Spinal cord (tissue), 10 donors: Measurements from ENCODE around the gene LHX3. TPM values are rescaled to one million over a fixed set of nuclear protein-coding genes. Genes with fewer than 3 reads are reported as not detected.
"Not testable (repeated sequence)": the region's sequence is repeated elsewhere in the genome, so short reads cannot be mapped to it uniquely, and the experiment has no call there.

Source experiments
- DNase-seq, 6 donors: peaks; one replicate each; pipeline versions ENCODE4 v3.0.0 to v3.0.0-alpha.2; 2013 to 2015; ENCODE audit warnings: low spot score in 6 of 6, low read depth in 4 of 6
- H3K27ac ChIP-seq: one replicate; pipeline ENCODE4 v1.5.1; 2013; ENCODE audit warnings: low read depth, low read length, control low read depth
- H3K27me3 ChIP-seq: one replicate; pipeline ENCODE4 v1.6.1; 2013; ENCODE audit warnings: low read length; ENCODE audit not compliant: control insufficient read depth, insufficient read depth
- H3K36me3 ChIP-seq: one replicate; pipeline ENCODE4 v1.6.1; 2013; ENCODE audit warnings: low read length; ENCODE audit not compliant: control insufficient read depth, insufficient read depth
- H3K4me1 ChIP-seq: one replicate; pipeline ENCODE4 v1.6.1; 2013; ENCODE audit warnings: low read length; ENCODE audit not compliant: control insufficient read depth, insufficient read depth
- H3K4me3 ChIP-seq: one replicate; pipeline ENCODE4 v1.5.1; 2013; ENCODE audit warnings: low read depth, low read length, control low read depth
- H3K9me3 ChIP-seq: one replicate; pipeline ENCODE4 v1.6.1; 2013; ENCODE audit warnings: low read length; ENCODE audit not compliant: control insufficient read depth, insufficient read depth
- WGBS: methylation state at CpG from one replicate; pipeline ENCODE4 v1.1.5; 2013; ENCODE audit warnings: missing lambda C conversion rate; ENCODE audit not compliant: insufficient coverage; 5-methylcytosine and 5-hydroxymethylcytosine counted together
- polyA plus RNA-seq, 2 donors: library from polyadenylated mRNA; unstranded; fragments of 120-200 nt; gene quantifications; one replicate each; pipeline ENCODE4 v1.2.1, GENCODE V29; 2013; ENCODE audit not compliant: insufficient read length in 2 of 2
- total RNA-seq, 2 donors: library from RNA; depleted of rRNA in 1 of 2; stranded (reverse); fragments of 120-200 nt in 1 of 2; fragments of >200 nt in 1 of 2; gene quantifications; one replicate each; pipeline versions ENCODE4 v1.2.3 to v1.2.4, GENCODE V29; 2013 to 2014
- donor health status: healthy.

Gene LHX3
- total and polyA plus RNA-seq, 4 donors = 0.50 to 2.7 (median 1.5) TPM; not detected in 1

DNA sequence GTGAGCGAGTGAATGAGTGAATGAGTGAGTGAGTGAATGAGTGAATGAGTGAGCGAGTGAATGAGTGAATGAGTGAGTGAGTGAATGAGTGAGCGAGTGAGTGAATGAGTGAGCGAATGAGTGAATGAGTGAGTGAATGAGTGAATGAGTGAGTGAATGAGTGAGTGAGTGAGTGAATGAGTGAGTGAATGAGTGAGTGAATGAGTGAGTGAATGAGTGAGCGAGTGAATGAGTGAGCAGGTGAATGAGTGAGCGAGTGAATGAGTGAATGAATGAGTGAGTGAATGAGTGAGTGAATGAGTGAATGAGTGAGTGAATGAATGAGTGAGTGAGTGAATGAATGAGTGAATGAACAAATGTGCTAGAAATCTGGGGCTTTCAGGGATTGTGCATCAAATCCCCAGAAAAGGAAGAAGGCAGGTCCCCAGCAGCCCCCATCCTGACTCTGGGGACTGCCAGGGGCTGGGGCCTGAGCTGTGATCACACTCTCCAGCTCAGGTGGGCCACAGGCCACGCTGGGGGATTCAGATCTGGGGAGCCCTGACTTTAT lies 54.2 kb downstream of the LHX3 start:
- peaks cover 10% of the 10 kb centered on the region for H3K27me3 ChIP-seq
- H3K4me3 ChIP-seq, H3K36me3 ChIP-seq, DNase-seq, H3K27ac ChIP-seq, H3K9me3 ChIP-seq: not testable (repeated sequence)
- peaks cover 18% of the 10 kb centered on the region for H3K4me1 ChIP-seq
- 73% methylated on average over 7 of the region's 7 CpGs for WGBS

DNA sequence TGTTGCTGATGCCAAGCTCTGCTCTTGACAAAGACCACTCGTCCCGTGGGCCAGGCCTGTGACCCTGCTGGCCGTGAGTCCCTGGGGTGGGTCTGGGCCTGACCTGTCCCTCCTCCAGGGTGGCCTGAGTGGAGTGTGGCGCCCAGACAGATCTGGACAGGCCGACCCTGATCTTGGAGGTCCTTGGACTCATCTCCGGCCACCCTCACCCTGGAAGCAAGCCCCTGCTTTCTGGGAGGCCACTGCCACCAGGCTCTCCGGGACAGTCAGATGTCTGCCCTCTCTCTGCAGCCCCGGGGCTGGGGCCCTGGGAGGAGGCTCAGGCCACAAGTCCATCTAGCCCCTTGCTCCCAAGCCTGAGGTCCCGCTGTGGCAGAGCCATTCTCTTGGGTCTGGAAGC lies 55.1 kb downstream of the LHX3 start:
- over 99% methylated on average over 9 of the region's 9 CpGs for WGBS
- H3K27ac ChIP-seq = no peak overlapping the region
- no peaks in the 10 kb centered on the region for H3K9me3 ChIP-seq
- H3K36me3 ChIP-seq = no peaks in the 10 kb centered on the region
- no peak for DNase-seq
- no peak overlapping the region for H3K4me3 ChIP-seq
- peaks cover 18% of the 10 kb centered on the region for H3K4me1 ChIP-seq
- H3K27me3 ChIP-seq = peaks cover 6% of the 10 kb centered on the region

DNA sequence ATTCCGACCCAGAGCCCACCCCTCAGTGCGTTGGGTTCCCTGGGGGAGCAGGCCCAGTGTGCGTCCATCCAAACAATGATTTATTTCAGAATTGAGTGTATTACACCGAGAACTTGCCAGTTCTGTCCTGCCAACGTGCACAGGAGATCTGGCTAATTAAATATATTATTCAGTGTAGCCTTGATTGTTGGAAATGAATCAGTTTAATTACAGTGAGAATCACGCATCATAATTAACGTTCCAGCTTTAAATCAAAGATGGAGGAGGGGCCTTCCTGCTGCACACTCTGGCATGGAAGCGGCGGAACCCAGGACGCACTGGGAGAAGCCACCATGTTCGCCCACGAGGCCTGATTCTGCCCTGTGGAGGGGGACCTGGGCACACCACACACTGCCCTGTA lies 55.6 kb downstream of the LHX3 start:
- Histone ChIP-seq H3K36me3 (no peaks in the 10 kb centered on the region), H3K4me1 (peaks cover 18% of the 10 kb centered on the region), H3K27ac (no peak overlapping the region), H3K27me3 (peaks cover 6% of the 10 kb centered on the region), H3K4me3 (no peak overlapping the region), H3K9me3 (no peaks in the 10 kb centered on the region)
- WGBS = 75% methylated on average over 8 of the region's 12 CpGs
- DNase-seq = peak in 2 of 6 donors; percentile 55 to 58

GRCh38 chr9:136148766-136149165 lies 56.2 kb downstream of the LHX3 start:
- peaks cover 6% of the 10 kb centered on the region for H3K27me3 ChIP-seq

DNA sequence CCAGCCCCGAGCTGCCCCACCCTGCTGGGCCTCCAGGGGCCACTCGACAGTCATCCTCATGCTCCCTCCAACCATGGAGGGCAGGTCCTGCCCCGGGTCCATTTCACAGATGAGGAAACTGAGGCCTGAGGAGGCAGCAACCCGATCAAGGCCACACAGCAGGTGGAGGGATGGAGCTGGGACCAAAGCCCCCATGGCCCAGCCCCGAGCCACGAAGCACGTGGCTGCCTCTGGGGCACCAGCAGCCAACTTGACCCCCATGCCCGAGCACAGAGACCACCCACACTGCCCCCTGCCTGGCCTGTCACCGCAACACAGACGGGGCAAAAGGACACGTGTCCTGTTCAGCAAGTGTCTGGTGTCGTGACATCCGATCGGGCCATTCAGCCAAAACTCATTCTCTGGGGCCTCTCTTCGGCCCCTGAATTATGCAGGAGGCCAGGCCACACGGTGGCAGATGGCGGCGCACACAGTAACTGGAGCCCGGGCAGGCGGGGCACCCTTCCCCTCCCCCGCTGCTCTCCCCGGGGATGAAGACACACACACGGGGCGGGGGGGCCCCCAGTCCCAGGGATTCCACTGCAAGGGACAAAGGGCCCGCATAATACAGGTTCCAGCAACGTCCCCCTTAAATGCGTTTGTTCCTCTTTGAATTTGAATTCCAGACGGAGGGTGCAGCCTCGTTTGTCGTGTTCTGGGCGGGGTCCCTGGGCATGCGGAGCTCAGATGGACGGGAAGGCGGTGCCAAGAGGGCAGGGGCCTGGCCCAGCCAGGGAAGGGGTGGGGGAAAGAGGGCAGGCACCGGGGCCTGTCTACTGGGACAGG lies 56.8 kb downstream of the LHX3 start:
- H3K36me3 ChIP-seq = no peaks in the 10 kb centered on the region
- no peaks in the 10 kb centered on the region for H3K9me3 ChIP-seq
- peaks cover 6% of the 10 kb centered on the region for H3K27me3 ChIP-seq
- H3K27ac ChIP-seq = no peak overlapping the region
- H3K4me3 ChIP-seq = no peak overlapping the region
- DNase-seq = peak in 1 of 6 donors; percentile 57
- H3K4me1 ChIP-seq = peaks cover 24% of the 10 kb centered on the region
- WGBS = 17% methylated on average over 34 of the region's 35 CpGs

More at GRCh38 chr9:136148766-136149165, 56.2 kb downstream of the LHX3 start:
- DNase-seq = no peak
- Histone ChIP-seq H3K9me3 (no peaks in the 10 kb centered on the region), H3K36me3 (no peaks in the 10 kb centered on the region), H3K27ac (no peak overlapping the region), H3K4me1 (peaks cover 18% of the 10 kb centered on the region), H3K4me3 (no peak overlapping the region)
- 77% methylated on average over 13 of the region's 14 CpGs for WGBS

GRCh38 chr9:136147038-136147889 lies 57.7 kb downstream of the LHX3 start:
- H3K4me1 ChIP-seq = peaks cover 24% of the 10 kb centered on the region
- no peak for DNase-seq
- H3K27ac ChIP-seq = no peak overlapping the region
- 75% methylated on average over 20 of the region's 22 CpGs for WGBS
- H3K36me3 ChIP-seq = no peaks in the 10 kb centered on the region
- H3K27me3 ChIP-seq = peaks cover 6% of the 10 kb centered on the region
- H3K4me3 ChIP-seq = no peak overlapping the region
- no peaks in the 10 kb centered on the region for H3K9me3 ChIP-seq

Other genes starting within 250 kb of the LHX3 start
- 10 to 100 TPM; 33.8 to 57.6 TPM for gene UBAC1, start 243.8 kb downstream of the LHX3 start, total RNA-seq
- gene UBAC1, start 243.8 kb downstream of the LHX3 start, polyA plus RNA-seq = 10 to 100 TPM; 65.9 to 68.9 TPM
- 10 to 100 TPM; 22.9 to 23.3 TPM for gene NACC2, start 109.8 kb downstream of the LHX3 start, total RNA-seq
- gene NACC2, start 109.8 kb downstream of the LHX3 start, polyA plus RNA-seq = 10 to 100 TPM; 40.9 to 53.4 TPM
- 10 to 100 TPM; 14.1 to 25.2 TPM for gene TMEM250, start 86.3 kb downstream of the LHX3 start, total RNA-seq
- gene TMEM250, start 86.3 kb downstream of the LHX3 start, polyA plus RNA-seq = 10 to 100 TPM; 25.4 to 27.2 TPM
- 10 to 100 TPM in 1 of 2 donors, 1 to 10 TPM in 1; 7.2 to 10.5 TPM for gene QSOX2, start 40.7 kb upstream of the LHX3 start, total RNA-seq
- gene QSOX2, start 40.7 kb upstream of the LHX3 start, polyA plus RNA-seq = 10 to 100 TPM; 16.8 to 17.0 TPM
- gene CCDC187, start 99.0 kb upstream of the LHX3 start, total RNA-seq = under 1 TPM; 0.10 to 0.33 TPM
- gene CCDC187, start 99.0 kb upstream of the LHX3 start, polyA plus RNA-seq = under 1 TPM; 0.05 to 0.21 TPM
- gene GPSM1, start 122.4 kb upstream of the LHX3 start, total RNA-seq = 10 to 100 TPM; 29.2 to 71.5 TPM
- gene GPSM1, start 122.4 kb upstream of the LHX3 start, polyA plus RNA-seq = 100 to 1,000 TPM; 113 to 116 TPM
- gene DNLZ, start 158.6 kb upstream of the LHX3 start, total RNA-seq = 10 to 100 TPM in 1 of 2 donors, 1 to 10 TPM in 1; 6.2 to 35.6 TPM
- gene DNLZ, start 158.6 kb upstream of the LHX3 start, polyA plus RNA-seq = 10 to 100 TPM; 29.1 to 29.5 TPM
- gene CARD9, start 168.5 kb upstream of the LHX3 start, total RNA-seq = 1 to 10 TPM; 2.3 to 2.4 TPM
- gene CARD9, start 168.5 kb upstream of the LHX3 start, polyA plus RNA-seq = 1 to 10 TPM; 3.3 to 3.4 TPM
- 1 to 10 TPM; 5.7 to 6.7 TPM for gene SNAPC4, start 195.0 kb upstream of the LHX3 start, total RNA-seq
- 10 to 100 TPM; 14.3 to 17.9 TPM for gene SNAPC4, start 195.0 kb upstream of the LHX3 start, polyA plus RNA-seq
- gene ENTR1, start 205.5 kb upstream of the LHX3 start, total RNA-seq = 10 to 100 TPM; 22.9 to 33.7 TPM
- 10 to 100 TPM; 51.7 to 69.7 TPM for gene ENTR1, start 205.5 kb upstream of the LHX3 start, polyA plus RNA-seq
- 10 to 100 TPM; 22.8 to 35.0 TPM for gene PMPCA, start 205.5 kb upstream of the LHX3 start, total RNA-seq
- 10 to 100 TPM; 54.3 to 57.4 TPM for gene PMPCA, start 205.5 kb upstream of the LHX3 start, polyA plus RNA-seq
- gene INPP5E, start 234.7 kb upstream of the LHX3 start, total RNA-seq = 10 to 100 TPM in 1 of 2 donors, 1 to 10 TPM in 1; 7.7 to 13.3 TPM
- 10 to 100 TPM; 33.4 to 33.5 TPM for gene INPP5E, start 234.7 kb upstream of the LHX3 start, polyA plus RNA-seq